KOPT-K1 (cell line): ENCODE results near the gene NR1D1.

Experiments
- H3K27ac ChIP-seq: fragments of 200-600 bp; sonication (generic); 2 replicates; pipeline ENCODE4 v1.5.1; 2016; ENCODE audit warnings: antibody characterized with exemption, mild to moderate bottlenecking, low read depth, low read length; ENCODE audit not compliant: poor library complexity, severe bottlenecking
- H3K36me3 ChIP-seq: fragments of 200-600 bp; sonication (generic); 2 replicates; pipeline ENCODE4 v1.5.1; 2017; ENCODE audit warnings: antibody characterized with exemption, mild to moderate bottlenecking, low read length, moderate library complexity; ENCODE audit not compliant: insufficient read depth
- H3K9me3 ChIP-seq: fragments of 200-600 bp; sonication (generic); 2 replicates; pipeline ENCODE4 v1.5.1; 2017; ENCODE audit warnings: antibody characterized with exemption, low read length, mild to moderate bottlenecking; ENCODE audit not compliant: insufficient read depth, poor library complexity, severe bottlenecking

The NR1D1 gene

DNA sequence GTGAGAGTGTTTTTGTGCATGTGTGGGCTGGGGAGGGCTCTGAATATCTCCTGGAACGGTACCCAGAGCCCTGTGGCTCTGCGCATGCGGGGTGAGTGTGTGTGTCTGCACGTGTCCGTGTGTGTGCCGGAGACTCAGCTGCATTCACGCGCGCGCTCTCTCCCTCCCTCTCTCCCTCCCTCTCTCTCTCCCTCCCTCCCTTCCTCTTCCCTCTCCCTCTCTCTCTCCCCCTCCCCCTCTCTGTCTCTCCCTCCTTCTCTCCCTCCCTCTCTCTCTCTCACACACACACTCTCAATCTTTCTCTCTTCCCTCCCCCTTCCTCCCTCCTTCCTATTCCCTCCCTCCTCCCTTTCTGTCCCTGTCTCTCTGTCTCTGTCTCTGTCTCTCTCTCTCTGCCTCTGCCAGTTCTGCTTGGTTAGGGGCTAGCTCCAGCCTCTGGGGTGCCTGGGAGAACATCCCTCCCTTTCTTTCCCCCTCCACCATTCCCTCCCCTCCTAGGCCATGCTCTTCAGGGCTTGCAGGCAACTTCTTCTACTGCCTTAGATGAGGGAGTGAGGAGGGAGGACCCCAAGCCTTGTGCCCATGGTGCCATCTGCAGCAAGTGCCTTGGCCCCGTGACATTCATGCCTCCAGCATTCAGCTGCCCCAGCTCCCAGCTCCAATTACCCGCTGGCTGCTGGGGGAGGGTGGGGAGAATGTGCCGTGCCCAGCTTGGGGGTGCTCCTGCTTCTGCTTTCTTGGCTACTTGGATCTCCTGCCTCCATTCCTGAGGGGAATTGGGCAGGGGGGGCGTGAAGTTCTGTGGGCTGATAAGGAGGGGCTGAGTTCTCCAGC is 31.3 kb downstream of the NR1D1 start:
- Histone ChIP-seq H3K9me3 (no peaks in the 10 kb centered on the region), H3K36me3 (no peaks in the 10 kb centered on the region), H3K27ac (peak overlapping the region; percentile 71)

GRCh38 chr17:40068584-40068916 is 31.8 kb downstream of the NR1D1 start:
- no peaks in the 10 kb centered on the region for H3K9me3 ChIP-seq

GRCh38 chr17:40068129-40068581 is 32.2 kb downstream of the NR1D1 start:
- Histone ChIP-seq H3K27ac (peak overlapping the region; percentile 71), H3K36me3 (no peaks in the 10 kb centered on the region), H3K9me3 (no peaks in the 10 kb centered on the region)

More at GRCh38 chr17:40068584-40068916, 31.8 kb downstream of the NR1D1 start:
- no peaks in the 10 kb centered on the region for H3K36me3 ChIP-seq
- H3K27ac ChIP-seq, result peak overlapping the region; percentile 71

GRCh38 chr17:40067710-40068109 is 32.7 kb downstream of the NR1D1 start:
- no peaks in the 10 kb centered on the region for H3K9me3 ChIP-seq
- H3K36me3 ChIP-seq, result no peaks in the 10 kb centered on the region
- peak overlapping the region; percentile 71 for H3K27ac ChIP-seq

DNA sequence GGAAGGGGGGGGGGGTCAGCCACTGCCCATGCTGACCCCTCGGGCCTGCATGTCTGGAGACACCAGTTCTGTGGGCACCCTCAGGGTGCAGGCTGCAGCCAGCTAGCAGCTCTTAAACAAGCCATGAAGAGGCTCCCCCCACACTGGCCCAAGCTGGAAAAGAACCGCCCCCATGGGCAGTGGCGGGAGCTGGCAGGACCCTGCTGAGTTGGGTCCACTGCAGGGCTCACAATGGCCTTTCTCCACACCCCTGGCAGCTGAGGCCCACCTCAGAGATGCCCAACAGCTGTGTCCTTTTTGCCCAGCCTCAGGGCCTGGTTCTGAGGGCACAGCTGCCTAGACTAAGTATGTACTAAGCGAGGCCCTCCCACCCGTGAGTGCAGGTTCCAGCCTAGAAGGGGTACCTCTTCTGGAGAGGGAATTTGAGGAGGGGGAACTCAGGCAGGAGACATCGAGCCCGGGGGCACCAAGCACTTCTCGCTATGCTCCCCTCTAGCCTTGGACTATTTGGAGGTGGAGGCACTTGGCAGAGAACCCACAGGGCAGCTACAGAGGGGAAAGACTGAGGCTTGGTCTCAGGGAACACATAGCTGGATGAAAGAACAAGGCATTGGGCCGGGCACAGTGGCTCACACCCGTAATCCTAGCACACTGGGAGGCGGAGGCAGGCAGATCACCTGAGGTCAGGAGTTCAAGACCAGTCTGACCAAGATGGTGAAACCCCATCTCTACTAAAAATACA is 34.4 kb downstream of the NR1D1 start:
- H3K9me3 ChIP-seq, result no peaks in the 10 kb centered on the region
- H3K27ac ChIP-seq, result no peak overlapping the region
- no peaks in the 10 kb centered on the region for H3K36me3 ChIP-seq

GRCh38 chr17:40064971-40065768 is 35.2 kb downstream of the NR1D1 start:
- Histone ChIP-seq H3K9me3 (no peaks in the 10 kb centered on the region), H3K36me3 (no peaks in the 10 kb centered on the region), H3K27ac (no peak overlapping the region)

DNA sequence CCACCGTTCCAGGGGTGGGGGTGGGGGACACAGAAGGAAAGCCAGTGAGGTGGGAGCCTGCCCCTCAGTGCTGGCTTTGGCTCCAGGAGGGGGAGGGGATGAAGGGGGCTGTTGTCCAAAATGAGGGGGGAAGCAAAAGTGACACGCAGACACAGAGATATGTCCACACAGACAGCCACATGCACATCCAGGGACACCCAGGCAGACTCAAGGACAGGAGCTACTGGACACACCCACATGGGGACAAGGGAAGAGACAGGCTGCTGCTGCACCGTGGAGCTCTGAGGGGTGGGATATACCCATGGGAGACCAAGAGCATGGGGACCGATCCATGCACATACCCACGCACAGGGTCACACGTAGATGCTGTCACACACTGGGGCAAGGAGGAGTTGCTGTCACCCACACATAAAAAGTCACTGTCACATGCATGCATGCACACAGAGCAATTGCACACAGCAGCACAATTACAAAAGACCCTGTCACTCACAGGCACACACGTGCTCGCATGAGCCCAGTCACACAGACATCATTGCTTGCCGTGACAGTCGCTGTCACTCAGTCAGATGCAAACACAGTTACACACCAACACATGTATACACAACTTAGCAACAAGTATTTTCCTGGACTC is 36.4 kb downstream of the NR1D1 start:
- Histone ChIP-seq H3K27ac (peak overlapping the region; percentile 75), H3K9me3 (no peaks in the 10 kb centered on the region)

DNA sequence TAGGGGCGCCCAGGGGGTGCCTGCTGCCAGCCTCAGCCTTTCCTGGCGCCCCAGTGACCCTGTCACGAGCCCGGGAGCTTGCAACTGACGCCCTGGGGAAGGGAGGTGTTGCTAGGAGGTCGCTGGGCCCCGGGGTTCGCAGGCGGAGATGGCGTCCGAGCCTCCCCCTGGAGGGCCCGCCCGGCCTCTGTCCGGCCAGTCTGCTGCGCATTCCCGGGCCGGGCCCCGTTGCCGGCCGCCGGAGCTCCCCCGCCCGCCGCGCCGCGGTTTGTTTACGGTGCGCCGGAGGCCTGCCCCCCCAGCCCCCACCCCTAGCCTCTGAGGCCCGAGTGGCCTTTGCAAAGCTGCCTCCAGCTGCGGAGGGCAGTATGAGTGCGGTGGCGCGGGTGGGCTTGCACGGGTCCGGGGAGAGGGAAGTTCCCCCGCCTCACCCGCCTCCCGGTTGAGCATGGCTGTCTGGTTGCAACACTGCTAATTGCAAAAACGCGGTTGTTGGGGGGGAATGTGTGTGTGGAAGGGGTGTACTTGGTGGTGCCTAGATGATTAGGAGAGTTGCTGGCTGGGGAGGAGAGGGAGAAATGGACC is 37.1 kb downstream of the NR1D1 start:
- Histone ChIP-seq H3K36me3 (no peaks in the 10 kb centered on the region), H3K9me3 (no peaks in the 10 kb centered on the region), H3K27ac (peak overlapping the region; percentile 75)

More for the DNA sequence above, 36.4 kb downstream of the NR1D1 start:
- H3K36me3 ChIP-seq, result no peaks in the 10 kb centered on the region

DNA sequence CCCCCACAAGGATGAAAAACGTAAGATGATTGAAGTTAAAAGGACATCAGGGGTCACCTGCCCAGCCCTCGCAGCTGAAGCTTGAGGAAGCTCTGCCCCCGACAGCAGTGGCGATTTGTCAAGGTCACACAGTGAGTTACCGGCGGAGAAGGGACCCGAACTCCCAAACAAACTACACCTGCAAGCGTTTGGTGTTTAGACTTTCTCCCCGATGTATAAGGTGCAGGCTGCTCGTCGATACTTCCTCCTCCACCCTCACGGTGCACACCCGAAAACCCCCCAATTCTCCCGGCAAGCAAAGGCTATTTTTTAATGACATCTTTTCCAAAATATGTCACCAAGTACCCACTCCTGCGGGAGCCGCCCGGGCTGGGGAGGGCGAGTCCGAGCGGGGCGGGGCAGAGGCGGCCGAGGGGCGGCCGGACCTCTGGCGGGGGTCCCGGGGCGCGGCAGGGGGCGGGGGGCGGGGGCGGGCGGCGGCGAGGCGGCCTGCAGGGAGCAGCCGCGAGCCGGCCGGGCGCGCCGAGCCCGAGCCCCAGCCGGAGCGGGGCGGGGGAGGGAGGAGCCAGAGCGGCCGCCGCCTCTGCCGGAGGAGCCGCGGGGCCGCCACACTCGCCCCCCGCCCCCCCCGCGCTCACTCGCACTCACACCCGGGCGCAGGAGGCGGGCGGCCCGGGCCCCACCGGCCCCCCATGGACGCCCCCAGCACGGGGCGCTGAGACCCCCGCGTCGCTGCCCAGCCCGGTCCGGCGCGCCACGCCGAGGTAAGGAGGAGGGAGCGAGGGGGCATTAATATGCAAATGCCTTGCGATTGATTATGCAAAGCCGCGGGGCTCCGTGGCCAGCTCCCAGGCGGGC is 37.8 kb downstream of the NR1D1 start, which contains the start of gene THRA:
THRA (plus strand) TSS at position 637 of the 858 bp plus-strand sequence. CDS start 11,524 bp downstream, outside the sequence.
- H3K36me3 ChIP-seq, result no peaks in the 10 kb centered on the region
- no peaks in the 10 kb centered on the region for H3K9me3 ChIP-seq
- H3K27ac ChIP-seq, result peak within 1 kb of the TSS; percentile 75

GRCh38 chr17:40061609-40062038 is 38.8 kb downstream of the NR1D1 start:
- Histone ChIP-seq H3K9me3 (no peaks in the 10 kb centered on the region), H3K36me3 (no peaks in the 10 kb centered on the region), H3K27ac (no peak overlapping the region)

- Histone ChIP-seq H3K9me3 (no peaks in the 10 kb centered on the region), H3K27ac (no peak overlapping the region), H3K36me3 (no peaks in the 10 kb centered on the region)
These were observed 39.3 kb downstream of the NR1D1 start for GRCh38 chr17:40060887-40061608.

DNA sequence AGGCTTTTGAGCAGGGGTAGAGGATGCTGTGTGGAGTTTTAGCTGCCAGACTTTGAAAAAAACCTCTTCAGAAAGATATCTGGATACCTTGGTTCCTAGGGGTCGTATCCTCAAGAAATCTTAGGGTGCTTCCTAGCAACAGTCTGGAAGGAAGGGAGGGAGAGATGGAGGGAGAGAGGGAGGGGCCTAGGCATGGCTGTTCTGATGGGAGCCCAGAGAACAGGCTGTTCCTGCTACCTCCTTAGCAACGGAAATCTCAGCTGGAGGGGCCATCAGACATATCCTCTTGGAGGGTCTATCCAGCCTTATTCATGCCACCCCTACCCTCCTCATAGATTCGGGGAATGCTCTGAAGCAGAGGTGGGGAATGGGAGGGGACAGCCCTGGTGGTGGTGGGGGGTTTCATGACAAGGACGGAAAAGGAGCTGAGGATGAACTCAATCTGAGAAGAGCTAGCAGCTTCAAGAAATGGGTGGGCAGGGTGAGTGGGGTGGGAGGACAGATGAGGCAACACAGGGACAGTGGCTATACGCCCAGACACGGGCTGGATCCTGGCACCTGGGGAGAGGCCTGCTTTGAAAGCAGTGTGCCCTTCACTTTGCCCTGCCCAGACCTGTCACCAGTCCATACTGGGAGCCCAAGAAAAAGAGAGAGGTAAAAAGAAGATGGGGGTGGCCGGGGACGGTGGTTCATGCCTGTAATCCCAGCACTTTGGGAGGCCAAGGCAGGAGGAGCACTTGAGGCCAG is 40.5 kb downstream of the NR1D1 start:
- no peaks in the 10 kb centered on the region for H3K9me3 ChIP-seq
- H3K27ac ChIP-seq, result no peak overlapping the region
- no peaks in the 10 kb centered on the region for H3K36me3 ChIP-seq
